B cell (primary cell): ENCODE data around the gene SEMA3A. TPM values are rescaled to one million over a fixed set of nuclear protein-coding genes. Genes with fewer than 3 reads are reported as not detected.

ENCODE experiments used
- ATAC-seq: fragments of 200-7000 bp; cut with Tn5 transposase; one replicate; pipeline ENCODE4 v1.10.0; 2021; ENCODE audit warnings: low read depth, mild to moderate bottlenecking, moderate number of reproducible peaks, moderate library complexity
- CTCF ChIA-PET: fragments of 350-600 bp; sonication (Branson Sonifier 250); formaldehyde crosslinking; loops from one replicate; lab custom pipeline; 2021; ENCODE audit warnings: antibody characterized with exemption, inconsistent platforms; lab: Charles Lee
- POLR2A ChIA-PET: fragments of 350-600 bp; sonication (Branson Sonifier 250); formaldehyde crosslinking; loops from one replicate; lab custom pipeline; 2021; ENCODE audit warnings: antibody characterized with exemption; lab: Charles Lee
- DNase-seq: peaks from one replicate; pipeline ENCODE4 v3.0.0; 2013
- H2AFZ ChIP-seq: 2 replicates; pipeline ENCODE4 v1.6.1; 2012; ENCODE audit warnings: mild to moderate bottlenecking, low read depth, low read length; ENCODE audit not compliant: insufficient read depth, poor library complexity, severe bottlenecking
- H3K27ac ChIP-seq, 2 donors: 1 replicate in 1 of 2; 2 replicates in 1 of 2; pipeline ENCODE4 v1.5.1; 2012 to 2013; ENCODE audit warnings: low read length in 2 of 2, mild to moderate bottlenecking in 2 of 2, moderate library complexity in 1 of 2
- H3K27me3 ChIP-seq, 4 experiments: fragments of 200-600 bp in 1 of 4; sonication (generic) in 1 of 4; replicated peaks in 1 of 4; 1 replicate in 2 of 4; 2 replicates in 2 of 4; pipeline versions ENCODE4 v1.6.1 to v1.7.0; 2013 to 2016; ENCODE audit warnings: low read length in 3 of 4, mild to moderate bottlenecking in 2 of 4, mixed read lengths in 1 of 4, moderate library complexity in 1 of 4; ENCODE audit not compliant: insufficient read depth in 4 of 4, control insufficient read depth in 3 of 4; ENCODE audit errors: control extremely low read depth in 1 of 4
- H3K36me3 ChIP-seq, 2 experiments: replicated peaks in 1 of 2; 1 replicate in 1 of 2; 2 replicates in 1 of 2; pipeline versions ENCODE4 v1.6.1 to v1.7.1; 2013; ENCODE audit warnings: low read length in 1 of 2; ENCODE audit not compliant: insufficient read depth in 2 of 2, control insufficient read depth in 1 of 2; ENCODE audit errors: control extremely low read depth in 1 of 2, extremely low read depth in 1 of 2
- H3K4me1 ChIP-seq, 2 donors: fragments of 200-600 bp in 1 of 2; sonication (generic) in 1 of 2; 1 replicate in 1 of 2; 2 replicates in 1 of 2; pipeline versions ENCODE4 v1.5.1 to v1.6.1; 2013 to 2017; ENCODE audit warnings: low read length in 2 of 2; ENCODE audit not compliant: control insufficient read depth in 2 of 2, insufficient read depth in 2 of 2
- H3K4me2 ChIP-seq: replicated peaks from 2 replicates; pipeline ENCODE3; 2012; ENCODE audit warnings: mild to moderate bottlenecking, low read depth, low read length; ENCODE audit not compliant: poor library complexity, severe bottlenecking
- H3K4me3 ChIP-seq, 5 experiments: fragments of 200-600 bp in 1 of 5; sonication (generic) in 1 of 5; 1 replicate in 3 of 5; 2 replicates in 2 of 5; pipeline versions ENCODE4 v1.5.1 to v1.7.0; 2011 to 2016; ENCODE audit warnings: low read length in 4 of 5, mild to moderate bottlenecking in 4 of 5, low read depth in 2 of 5, control low read depth in 1 of 5, moderate library complexity in 1 of 5; ENCODE audit not compliant: insufficient read depth in 1 of 5; ENCODE audit errors: control extremely low read depth in 1 of 5, extremely low read depth in 1 of 5
- H3K79me2 ChIP-seq: fragments of 200-600 bp; sonication (generic); one replicate; pipeline ENCODE4 v1.6.0; 2016; ENCODE audit warnings: low read length; ENCODE audit not compliant: control insufficient read depth, insufficient read depth
- H3K9ac ChIP-seq: fragments of 200-600 bp; sonication (generic); 2 replicates; pipeline ENCODE4 v1.6.1; 2017; ENCODE audit warnings: mild to moderate bottlenecking, low read length, moderate library complexity
- H3K9me3 ChIP-seq, 3 donors: one replicate each; pipeline versions ENCODE4 v1.6.1 to v1.7.1; 2013; ENCODE audit warnings: low read length in 2 of 3; ENCODE audit not compliant: control insufficient read depth in 2 of 3, insufficient read depth in 1 of 3; ENCODE audit errors: control extremely low read depth in 1 of 3
- H4K20me1 ChIP-seq: 2 replicates; pipeline ENCODE4 v1.6.0; 2012; ENCODE audit warnings: mild to moderate bottlenecking, low read length; ENCODE audit not compliant: insufficient read depth, control insufficient read depth, poor library complexity, severe bottlenecking
- H3K27ac Mint-ChIP-seq: one replicate; pipeline ENCODE4 v1.8.0; 2021; ENCODE audit warnings: mixed read lengths
- H3K27me3 Mint-ChIP-seq: one replicate; pipeline ENCODE4 v1.8.0; 2021; ENCODE audit warnings: mixed read lengths
- H3K4me1 Mint-ChIP-seq: one replicate; pipeline ENCODE4 v1.8.0; 2021; ENCODE audit warnings: mixed read lengths
- H3K4me3 Mint-ChIP-seq: one replicate; pipeline ENCODE4 v1.8.0; 2021; ENCODE audit warnings: mixed read lengths
- H3K9me3 Mint-ChIP-seq: one replicate; pipeline ENCODE4 v1.8.0; 2022; ENCODE audit warnings: mixed read lengths; ENCODE audit not compliant: insufficient read depth
- CTCF ChIP-seq: fragments of 200-600 bp; IDR thresholded peaks from one replicate; pipeline ENCODE4 v1.8.0; 2022; ENCODE audit warnings: antibody characterized with exemption, mild to moderate bottlenecking
- EZH2 ChIP-seq: IDR thresholded peaks from 2 replicates; pipeline ENCODE4 v1.6.1; 2012; ENCODE audit warnings: borderline replicate concordance, low read depth, mild to moderate bottlenecking, moderate library complexity, low read length; ENCODE audit not compliant: insufficient read depth, poor library complexity, severe bottlenecking
- WGBS: methylation state at CpG from one replicate; pipeline ENCODE4 v1.1.5; 2013; ENCODE audit warnings: missing lambda C conversion rate; ENCODE audit not compliant: insufficient coverage; 5-methylcytosine and 5-hydroxymethylcytosine counted together
- intact Hi-C: fragments of 100-400 bp; cut with micrococcal nuclease; formaldehyde crosslinking; loops from one replicate; pipeline ENCODE4 v1.10.0; 2022
- polyA plus RNA-seq: library from polyadenylated mRNA; depleted of rRNA; stranded (reverse); fragments of >200 nt; gene quantifications from 2 replicates; pipeline ENCODE4 v1.2.3, GENCODE V29; 2012
- total RNA-seq, 2 donors: library from RNA; stranded (reverse); fragments of 120-200 nt in 1 of 2; gene quantifications; 1 replicate in 1 of 2; 2 replicates in 1 of 2; pipeline versions ENCODE4 v1.2.3 to v1.2.4, GENCODE V29; 2013 to 2022

Gene SEMA3A
- total and polyA plus RNA-seq, 2 donors (not counting 1 experiment from before 2014, with no cell fraction given) = not detected

- Histone ChIP-seq H3K9me3 (no peaks in the 10 kb centered on the region), H3K4me1 (no peaks in the 10 kb centered on the region), H3K9ac (no peak overlapping the region), H3K4me3 (no peak overlapping the region), H3K27ac (no peak overlapping the region), H3K4me2 (no peak overlapping the region), H3K27me3 (no peaks in the 10 kb centered on the region), H3K79me2 (no peaks in the 10 kb centered on the region), H4K20me1 (no peaks in the 10 kb centered on the region), H3K36me3 (no peaks in the 10 kb centered on the region), H2AFZ (no peak overlapping the region)
- DNase-seq = no peak
- no CpG with 5 or more reads among the region's 4 CpGs for WGBS
- CTCF ChIA-PET = no interaction called here
- Mint-ChIP-seq H3K27me3 (no peaks in the 10 kb centered on the region), H3K27ac (no peak overlapping the region), H3K4me1 (no peaks in the 10 kb centered on the region), H3K4me3 (no peak overlapping the region), H3K9me3 (no peaks in the 10 kb centered on the region)
- no peak for TF ChIP-seq CTCF
- no peak for TF ChIP-seq EZH2
- intact Hi-C loops = no loop called here
- POLR2A ChIA-PET = no interaction called here
- no peak for ATAC-seq
Measured at GRCh38 chr7:83921941-83922607, 272.5 kb downstream of the SEMA3A start.

- no CpG with 5 or more reads among the region's 1 CpG for WGBS
- H4K20me1 ChIP-seq = no peaks in the 10 kb centered on the region
- no peak overlapping the region for H3K27ac Mint-ChIP-seq
- ChIA-PET POLR2A (no interaction called here), CTCF (no interaction called here)
- no peaks in the 10 kb centered on the region for H3K9me3 ChIP-seq
- H3K9me3 Mint-ChIP-seq = no peaks in the 10 kb centered on the region
- no peaks in the 10 kb centered on the region for H3K27me3 Mint-ChIP-seq
- no peak for ATAC-seq
- no peak overlapping the region for H3K4me3 ChIP-seq
- H3K79me2 ChIP-seq = no peaks in the 10 kb centered on the region
- H3K4me1 Mint-ChIP-seq = no peaks in the 10 kb centered on the region
- no peak overlapping the region for H2AFZ ChIP-seq
- no peaks in the 10 kb centered on the region for H3K4me1 ChIP-seq
- intact Hi-C loops = no loop called here
- no peak for DNase-seq
- no peak overlapping the region for H3K27ac ChIP-seq
- H3K27me3 ChIP-seq = no peaks in the 10 kb centered on the region
- H3K4me2 ChIP-seq = no peak overlapping the region
- no peaks in the 10 kb centered on the region for H3K36me3 ChIP-seq
- TF ChIP-seq EZH2 = no peak
- H3K9ac ChIP-seq = no peak overlapping the region
- no peak overlapping the region for H3K4me3 Mint-ChIP-seq
Measured at GRCh38 chr7:83921271-83921940, 273.2 kb downstream of the SEMA3A start.
